ENCODE measurements around the gene PRKN. TPM values are rescaled to one million over a fixed set of nuclear protein-coding genes. Genes with fewer than 3 reads are reported as not detected.

PRKN gene
- total RNA-seq, 1 experiment from 2014 or later = not detected

DNA sequence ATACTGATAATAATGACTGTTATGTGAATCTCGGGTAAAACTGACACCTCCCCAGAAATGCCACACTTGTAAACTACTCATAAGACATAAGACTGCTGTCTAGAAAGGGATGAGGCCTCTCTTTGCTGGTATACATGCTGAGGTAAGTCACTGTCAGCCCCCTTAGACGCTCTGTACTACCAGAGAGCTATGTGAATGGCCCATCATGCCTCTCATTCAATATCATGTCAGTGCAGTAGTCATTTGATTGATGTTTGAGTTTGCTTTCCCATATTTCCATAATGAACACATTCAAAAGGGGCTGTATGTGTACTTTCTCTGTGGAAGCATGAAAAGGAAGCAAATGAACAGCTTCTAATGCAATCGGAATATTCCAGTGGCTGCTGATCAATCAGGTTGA, 1334.3 kb downstream of the PRKN start:
- no peak for DNase-seq (ENCODE audit: low read depth)

DNA sequence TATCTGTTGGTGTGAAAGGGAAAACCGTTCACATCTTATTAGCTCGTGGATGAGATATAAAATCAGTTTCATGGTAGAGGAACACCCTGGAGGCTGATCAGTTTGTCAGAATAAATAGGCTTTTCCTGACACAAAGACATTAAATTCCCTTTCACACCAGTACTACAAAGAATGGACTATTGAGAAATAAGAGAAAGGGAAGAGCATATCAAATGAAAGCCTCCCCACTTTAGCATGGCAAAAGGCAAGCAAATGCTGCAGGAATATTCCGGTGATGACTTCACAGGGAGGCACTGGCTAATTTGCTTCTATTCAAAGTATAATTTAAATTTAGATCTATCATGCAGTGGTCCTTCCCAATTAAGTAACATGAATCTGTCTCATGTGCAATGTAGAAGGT, 1337.8 kb downstream of the PRKN start:
- no peak for DNase-seq (ENCODE audit: low read depth)

DNA sequence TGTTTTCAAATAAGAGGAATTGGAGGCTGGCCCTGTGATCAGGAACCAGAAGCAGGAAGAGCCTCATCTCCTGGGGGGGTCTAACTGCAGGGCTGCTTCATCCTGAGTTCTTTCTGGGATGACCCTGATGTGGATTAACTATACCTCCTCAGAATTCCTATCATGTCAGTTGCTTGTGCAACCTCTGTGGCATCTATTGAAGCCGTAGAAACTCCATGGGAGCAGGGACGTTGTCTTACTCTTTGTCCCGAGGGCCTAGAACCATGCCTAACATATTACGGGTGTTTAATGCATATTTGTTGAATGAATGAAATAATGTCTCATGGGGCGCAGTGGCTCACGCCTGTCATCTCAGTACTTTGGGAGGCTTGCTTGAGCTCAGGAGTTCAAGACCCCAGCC, 1343.6 kb downstream of the PRKN start:
- DNase-seq (ENCODE audit: low read depth) = no peak

DNA sequence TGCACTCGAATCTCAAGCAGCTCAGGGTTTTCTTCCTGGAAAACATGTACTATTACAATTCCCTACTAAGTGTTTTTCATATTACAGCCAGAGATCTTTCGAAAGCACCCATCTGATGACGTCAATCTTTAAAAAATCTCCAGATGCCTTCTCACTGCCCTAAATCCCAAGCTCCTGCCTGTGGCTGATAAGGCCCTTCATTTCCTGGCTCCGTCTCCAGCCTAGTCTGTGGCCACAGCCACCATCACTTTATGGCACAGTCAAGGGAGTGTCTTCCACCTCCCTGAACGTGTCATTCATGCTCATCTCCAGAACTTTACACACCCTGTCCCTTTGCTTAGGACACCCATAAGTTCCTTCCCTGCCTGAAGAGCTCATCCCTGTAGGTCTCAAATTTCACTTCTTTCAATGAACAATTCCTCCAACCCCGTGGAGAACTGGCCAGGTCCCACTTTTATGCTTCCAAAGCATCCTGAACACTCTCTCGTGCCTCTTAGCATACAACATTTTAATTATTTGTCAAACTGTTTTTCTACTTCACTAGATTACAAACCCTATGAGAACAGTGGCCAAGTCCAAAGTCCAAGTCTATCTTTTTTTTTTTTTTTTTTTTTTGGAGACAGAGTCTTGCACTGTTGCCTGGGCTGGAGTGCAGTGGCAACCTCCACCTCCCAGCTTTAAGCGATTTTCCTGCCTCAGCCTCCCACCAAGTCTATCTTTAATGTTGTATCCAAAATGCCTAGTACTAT, 1347.6 kb downstream of the PRKN start:
- peak; percentile 23 for DNase-seq (ENCODE audit: low read depth)

DNA sequence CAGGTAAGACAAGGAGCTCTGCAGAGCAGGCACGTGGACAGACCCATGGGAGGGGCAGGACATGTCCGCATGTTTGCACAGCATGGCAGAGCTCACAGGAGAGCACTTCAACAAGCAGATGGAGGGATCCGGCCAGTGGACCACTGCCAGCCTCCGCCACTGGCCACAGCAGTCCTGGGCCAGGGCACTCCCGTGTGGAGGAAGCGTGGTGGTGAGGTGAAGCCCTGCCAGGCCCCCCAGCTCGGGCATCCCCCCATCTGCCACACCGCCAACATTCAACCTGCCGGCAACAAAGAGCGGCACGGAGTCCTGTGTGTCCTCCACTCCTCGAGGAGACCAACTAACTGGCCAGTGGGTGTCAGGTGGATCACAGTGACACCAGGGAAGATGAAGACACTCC, 1349.5 kb downstream of the PRKN start:
- no peak for DNase-seq (ENCODE audit: low read depth)

DNA sequence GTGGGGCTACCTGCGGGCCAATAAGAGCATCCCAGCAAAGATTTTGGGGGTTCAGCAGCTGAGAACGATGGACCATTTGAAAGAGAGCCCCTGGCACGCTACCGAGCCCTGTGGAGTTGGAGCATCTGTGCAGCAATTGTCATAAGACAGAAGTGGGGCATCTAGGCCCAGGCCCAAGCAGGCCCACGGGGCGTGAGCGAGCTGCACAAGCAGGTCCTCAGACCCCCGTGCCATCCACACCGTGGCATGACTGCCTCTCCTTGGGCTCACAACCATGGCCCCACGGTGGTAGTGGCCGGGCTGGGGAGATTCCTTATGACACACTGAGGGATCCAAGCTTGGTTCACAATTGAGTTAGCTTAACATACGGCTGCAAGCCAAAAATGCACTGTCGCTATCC, 1350.5 kb downstream of the PRKN start:
- no peak for DNase-seq (ENCODE audit: low read depth)

DNA sequence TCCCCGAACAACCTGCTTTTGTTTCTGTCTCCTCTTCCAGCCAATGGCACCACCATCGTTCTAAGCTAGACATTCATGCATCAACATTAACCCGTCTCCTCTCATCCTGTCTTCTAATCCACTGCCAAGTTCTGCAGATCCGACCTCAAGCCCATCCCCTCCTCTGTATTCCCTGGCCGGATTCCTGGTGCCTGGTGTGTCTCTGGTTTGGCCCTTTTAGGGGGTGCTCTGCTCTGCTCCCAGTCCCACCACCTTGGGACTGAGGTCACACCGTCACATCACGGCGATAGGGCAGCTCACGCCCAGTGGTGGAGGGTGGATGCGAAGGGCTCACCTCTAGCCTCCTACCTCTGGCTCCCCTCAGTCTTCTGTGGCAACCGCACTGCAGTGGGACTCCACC, 1351.2 kb downstream of the PRKN start:
- no peak for DNase-seq (ENCODE audit: low read depth)

DNA sequence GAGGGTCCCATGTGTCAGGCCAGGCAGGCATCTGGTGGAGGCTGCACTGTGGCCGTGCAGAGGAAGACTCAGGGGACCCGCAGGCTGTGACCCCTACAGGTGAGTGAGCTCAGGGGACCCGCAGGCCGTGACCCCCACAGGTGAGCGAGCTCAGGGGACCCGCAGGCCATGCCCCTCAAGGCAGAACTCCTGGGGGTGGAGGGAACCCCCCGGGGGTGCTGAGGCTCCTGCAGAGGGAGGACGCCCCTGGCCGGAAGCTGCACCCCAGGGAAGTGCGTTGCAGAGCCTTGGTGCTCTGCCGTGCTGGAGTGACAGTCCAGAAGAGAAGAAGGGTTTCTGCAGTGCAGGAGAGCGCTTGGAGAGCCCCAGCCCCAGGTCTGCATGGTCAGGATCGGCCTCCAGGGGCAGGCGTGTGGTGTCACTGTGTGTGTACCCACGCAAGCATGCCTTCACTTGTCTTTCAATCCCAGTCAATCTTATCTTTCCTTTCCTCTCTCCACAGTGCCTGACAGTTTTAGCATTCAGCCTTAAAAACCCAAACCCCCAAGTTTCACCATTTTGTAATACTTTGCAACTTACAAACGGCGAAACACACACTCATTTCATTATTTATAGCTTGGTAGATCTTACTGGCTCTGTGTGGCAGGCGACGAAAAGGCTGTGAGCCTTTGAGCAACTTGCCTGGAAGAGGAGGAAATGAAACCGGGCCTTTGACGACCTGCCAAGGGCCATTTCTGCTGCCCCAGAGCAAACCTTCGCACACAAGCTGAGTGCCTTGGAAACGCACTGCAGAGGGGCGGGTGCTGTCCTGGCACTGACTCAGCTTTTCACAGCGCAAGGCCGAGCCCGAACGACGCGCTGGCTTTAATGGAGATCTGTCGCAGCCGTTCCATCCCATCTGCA, 1352.3 kb downstream of the PRKN start:
- DNase-seq (ENCODE audit: low read depth) = peak; percentile 84

DNA sequence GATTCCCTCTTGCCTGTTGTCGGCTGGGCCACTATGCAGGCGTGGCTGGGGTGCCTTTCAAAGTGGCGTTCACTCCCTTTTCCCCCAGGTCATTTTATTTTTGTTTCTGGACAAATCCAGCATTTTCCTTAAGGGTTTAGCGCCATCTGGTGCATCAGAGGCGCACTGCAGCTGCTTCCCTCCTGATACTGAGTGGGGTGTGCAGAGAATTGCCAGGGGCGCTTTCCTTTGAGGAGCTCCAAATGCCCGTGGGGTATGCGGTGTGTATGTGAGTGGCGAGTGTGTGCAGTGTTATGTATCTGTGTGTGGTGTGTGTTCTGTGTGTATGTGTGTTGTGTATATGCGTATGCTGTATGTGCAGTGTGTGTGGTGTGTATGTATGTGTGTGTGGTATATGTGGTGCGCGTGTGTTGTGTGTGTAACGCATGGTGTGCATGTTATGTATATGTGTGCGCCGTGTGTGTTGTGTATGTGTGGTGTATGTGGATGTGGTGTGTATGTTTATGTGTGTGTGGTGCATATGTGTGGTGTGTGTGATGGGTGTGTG, 1353.6 kb downstream of the PRKN start:
- DNase-seq (ENCODE audit: low read depth) = peak; percentile 70

DNA sequence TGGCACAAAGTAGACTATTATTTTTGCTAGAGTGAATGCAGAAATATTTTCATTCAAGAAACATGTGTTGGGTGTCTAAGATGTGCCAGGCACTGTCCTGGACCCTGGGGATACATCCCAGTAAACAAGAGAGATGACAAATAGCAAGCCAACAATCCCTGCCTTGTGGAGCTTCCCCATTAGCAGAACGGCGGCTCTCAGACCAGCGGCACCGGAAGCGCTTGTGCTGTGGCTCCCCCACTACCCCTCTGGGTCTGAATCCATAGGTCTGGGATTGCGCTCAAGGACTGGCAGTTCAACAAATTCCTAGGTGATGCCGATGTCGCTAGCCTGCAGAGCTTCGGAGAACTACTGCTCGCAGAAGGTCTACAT, 1355.2 kb downstream of the PRKN start:
- DNase-seq (ENCODE audit: low read depth) = no peak

DNA sequence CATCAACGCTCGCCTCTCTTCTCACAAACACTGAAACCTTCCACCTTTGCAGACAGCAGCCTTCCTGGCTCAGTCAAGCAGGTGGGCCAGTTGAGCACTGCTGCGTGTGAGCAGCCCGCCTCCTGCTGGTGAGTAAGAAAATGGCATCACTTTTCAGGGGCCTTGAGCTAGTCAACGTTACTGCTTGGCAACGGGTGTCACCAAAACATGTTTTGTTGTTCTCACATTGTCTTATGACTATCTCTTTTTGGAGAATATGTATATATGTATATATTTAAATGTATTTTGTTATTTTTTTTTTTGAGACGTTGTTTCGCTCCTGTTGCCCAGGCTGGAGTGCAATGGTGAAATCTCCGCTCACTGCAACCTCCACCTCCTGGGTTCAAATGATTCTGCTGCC, 1356.7 kb downstream of the PRKN start:
- peak; percentile 64 for DNase-seq (ENCODE audit: low read depth)

DNA sequence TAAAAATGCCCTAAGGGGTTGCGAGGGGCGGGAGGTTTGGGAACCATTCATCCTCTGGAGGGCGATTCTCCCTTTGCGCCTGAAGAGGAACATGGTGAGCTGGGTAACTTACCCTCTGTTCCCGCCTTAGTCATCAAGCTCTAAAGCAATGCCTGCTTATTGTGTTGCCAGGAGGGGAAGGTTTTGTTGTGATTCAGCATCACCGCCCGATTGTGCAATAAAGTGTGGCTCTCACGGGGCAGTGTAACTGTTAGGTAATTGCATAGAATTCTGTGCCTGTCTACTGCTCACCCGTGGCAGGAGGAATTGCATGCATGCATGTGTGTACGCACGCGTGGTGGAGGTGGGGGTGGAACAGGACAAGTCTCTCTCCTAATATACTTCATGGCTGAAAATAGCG, 1358.2 kb downstream of the PRKN start:
- DNase-seq (ENCODE audit: low read depth) = peak; percentile 96

DNA sequence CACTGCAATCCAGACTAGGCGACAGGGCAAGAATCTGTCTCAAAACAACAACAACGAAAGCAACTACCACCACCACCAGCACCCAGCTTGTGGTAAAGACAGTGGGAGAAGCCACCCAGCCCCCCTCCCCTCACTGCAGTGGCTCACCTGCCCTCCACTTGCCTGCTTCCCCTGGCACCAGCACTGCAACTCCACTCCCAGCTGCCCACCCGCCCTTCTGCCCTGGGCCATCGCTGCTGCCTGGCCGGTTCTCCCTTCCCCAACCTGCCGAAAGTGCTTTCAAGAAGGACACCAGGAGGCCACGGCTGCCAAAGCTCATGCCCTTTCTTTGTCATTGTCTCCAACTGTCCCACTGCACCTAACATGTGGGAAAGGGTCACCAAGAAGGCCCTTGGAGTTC, 1359.1 kb downstream of the PRKN start:
- DNase-seq (ENCODE audit: low read depth) = no peak

DNA sequence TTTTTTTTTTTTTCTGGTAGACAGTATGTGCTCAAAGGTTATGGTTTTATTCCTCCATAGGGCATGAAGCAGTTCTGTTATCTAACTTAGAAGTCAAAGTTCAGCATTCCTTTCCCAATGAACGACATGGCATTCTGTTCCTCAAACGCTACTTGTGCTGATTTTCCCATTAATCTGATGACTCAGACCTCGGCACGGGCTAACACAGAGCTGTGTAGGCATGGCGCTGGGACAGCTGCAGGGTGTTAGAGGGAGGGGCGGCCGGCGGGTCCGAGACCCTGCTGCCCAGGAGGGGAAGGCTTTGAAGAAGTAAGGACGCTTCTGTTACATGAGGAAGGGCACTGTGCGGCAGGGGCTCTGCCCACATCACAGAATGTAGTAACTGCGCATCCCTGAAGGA, 1360.1 kb downstream of the PRKN start:
- peak; percentile 26 for DNase-seq (ENCODE audit: low read depth)

DNA sequence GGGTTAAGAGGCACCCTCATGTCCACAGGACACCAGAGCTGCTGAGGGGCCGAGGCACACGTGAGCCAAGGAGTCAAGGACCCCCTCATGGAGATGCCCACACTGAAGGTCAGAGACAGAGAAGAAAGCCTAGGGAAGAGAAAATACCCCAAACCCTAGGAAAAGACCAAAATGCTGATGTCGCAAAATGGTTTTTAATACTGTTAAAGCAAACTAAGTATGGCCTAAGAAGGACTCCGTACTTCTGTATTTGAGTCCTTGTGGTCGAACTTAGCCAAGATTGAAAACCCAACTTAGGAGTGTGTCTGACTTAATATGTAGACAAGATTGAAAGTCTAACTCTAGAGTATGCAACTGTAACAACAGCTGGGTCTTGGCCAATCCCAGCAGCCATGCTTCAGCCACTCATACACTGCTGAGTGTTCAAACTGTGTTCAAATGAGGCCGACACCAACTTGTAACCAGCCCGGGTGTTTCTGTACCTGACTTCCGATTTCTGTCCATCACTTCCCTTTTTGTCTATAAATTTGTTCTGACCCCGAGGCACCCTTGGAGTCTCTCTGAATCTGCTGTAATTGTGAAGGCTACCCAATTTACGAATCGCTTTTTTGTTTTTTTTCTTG, 1361.2 kb downstream of the PRKN start:
- DNase-seq (ENCODE audit: low read depth) = no peak

DNA sequence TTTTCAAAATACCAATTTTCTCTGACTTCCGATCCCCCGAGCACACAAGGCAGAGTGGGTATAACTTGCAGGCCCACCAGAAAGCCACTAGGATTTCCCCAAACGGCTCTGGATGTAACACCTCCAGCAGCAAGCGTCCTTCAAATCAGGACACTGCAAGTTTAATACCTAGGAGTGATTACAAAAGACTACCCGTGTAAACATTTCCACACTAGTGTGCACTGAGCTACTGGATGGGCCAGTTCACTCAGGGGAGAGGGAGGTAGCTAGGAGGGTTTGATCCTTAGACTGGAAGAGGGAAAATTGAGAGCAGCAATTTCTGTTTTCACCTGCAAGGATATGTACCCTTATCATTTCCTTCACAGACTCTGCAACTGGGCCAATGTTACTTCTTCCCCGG, 1361.9 kb downstream of the PRKN start:
- DNase-seq (ENCODE audit: low read depth) = no peak

DNA sequence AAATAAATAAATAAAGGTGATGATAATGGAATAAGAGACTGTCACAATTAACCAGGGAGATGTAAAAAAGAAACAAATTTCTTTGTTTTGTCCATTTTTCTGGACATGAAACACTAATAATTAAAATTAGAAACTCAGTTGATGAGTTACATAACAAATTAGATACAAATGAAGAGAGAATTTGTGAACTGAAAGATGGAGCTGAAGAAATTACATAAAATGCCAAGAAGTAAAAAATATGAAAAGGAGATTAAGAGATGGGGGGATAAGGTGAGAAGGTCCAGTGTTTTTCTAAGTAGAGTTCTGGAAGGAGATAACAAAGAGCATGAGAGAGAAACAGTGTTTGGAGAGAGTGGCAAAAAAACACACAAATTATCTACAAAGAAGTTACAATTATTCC, 1364.3 kb downstream of the PRKN start:
- no peak for DNase-seq (ENCODE audit: low read depth)

DNA sequence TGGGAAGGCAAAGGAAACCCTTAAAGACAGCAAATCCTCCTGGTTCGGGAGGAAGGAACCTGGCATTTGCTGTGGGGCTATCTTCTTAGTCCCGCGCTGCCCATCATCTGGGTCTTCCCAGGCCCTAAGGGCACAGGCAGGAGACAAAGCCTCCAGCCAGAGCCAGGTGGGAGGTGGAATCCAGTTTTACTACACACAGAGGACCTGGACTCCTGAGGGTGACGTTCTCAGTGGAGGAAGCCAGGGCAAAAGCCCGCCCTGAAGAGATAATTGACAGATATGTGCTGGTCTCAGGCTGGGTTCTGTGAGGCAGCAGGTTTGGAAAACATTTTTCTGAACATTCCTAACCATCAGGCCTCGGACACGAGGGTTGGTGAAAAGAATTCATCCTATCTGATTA, 1365.3 kb downstream of the PRKN start:
- DNase-seq (ENCODE audit: low read depth) = no peak

DNA sequence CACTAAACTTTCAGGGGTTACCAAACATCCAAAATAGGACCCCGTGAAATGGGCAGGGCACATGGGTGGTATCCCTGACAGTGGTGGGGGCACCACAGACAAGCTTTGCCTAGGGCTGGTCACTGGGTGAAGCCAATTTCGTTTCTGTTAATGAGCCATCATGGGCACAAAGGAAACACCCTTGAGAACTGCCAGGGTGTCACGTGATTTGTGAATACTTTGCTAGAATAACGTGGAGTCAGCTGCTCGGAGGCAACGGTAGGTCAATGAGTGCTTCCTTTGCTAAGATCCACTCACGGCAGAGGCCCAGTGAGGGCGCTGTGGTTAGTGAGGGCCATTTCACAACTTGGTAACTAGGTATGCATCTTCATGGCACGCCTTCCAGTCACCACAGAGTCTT, 1366.0 kb downstream of the PRKN start:
- no peak for DNase-seq (ENCODE audit: low read depth)

DNA sequence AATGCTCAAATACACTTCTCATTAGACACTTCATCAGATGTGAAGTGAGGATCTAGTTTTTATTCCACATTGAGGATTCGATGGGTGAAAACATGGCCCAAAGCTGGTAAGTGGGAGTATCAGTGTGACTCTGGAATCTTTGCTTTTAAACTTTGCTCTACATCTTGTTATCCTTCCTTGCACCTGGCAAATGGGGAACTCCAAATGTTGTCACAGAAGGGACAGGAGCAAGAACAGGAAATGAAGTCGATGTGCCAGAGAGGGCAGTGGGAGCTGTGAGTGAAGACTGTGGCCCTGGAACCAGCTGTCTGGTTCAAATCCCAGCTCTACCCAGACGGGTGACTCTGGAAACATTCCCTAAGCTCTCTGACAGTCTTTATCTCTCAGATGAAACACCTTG, 1367.0 kb downstream of the PRKN start:
- DNase-seq (ENCODE audit: low read depth) = no peak

DNA sequence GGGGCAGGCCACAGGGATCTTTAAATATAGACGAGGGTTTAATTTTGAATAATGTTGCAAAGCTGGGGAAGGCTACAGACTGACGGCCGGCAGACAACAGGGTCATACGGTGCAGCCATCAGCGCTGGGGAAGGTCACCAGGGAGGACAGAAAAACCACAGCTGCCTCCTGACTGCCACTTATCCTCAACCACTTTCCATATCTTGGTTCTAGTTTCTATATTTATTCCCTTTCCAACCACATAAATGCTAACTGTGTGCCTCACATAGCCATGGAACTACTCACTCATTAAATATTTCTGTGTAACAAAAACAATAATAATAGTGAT, 1368.0 kb downstream of the PRKN start:
- DNase-seq (ENCODE audit: low read depth) = no peak

DNA sequence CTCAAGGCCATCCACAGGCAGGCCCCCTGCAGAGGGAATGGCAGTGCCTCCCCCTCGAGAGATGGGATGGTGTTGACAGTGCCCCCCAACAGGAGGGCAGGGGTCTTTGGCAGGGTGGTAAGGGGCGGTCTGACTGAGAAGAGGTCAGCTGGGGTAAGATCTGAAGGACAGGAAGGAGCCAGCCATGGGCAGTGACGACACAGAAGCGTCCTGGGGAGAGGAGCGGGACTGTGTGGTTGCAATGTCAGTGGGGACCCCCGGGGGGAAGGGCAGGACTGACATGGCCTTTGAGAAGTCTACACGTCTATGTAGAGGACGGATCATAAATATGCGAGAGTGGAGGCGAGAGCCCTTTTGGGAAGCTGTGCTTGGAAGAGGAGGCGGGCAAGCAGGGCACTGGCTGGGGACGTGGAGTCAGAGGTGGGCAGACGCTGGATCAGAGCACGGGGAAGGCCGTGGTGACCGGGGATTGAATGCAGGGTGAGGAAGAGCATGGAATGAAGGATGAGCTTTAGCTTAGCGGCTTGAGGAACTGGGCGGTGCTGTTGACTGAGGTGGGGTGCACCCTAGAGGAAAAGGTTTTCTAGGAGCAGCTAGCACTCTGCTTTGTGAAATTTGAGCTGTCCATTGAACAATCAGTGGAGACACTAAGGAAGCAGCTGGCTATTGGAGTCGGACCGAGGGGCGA, 1371.3 kb downstream of the PRKN start:
- no peak for DNase-seq (ENCODE audit: low read depth)
